Fibroblast of skin of left quadriceps (primary cell): Measurements from ENCODE around the gene LRP1-AS.

ENCODE experiments used
- DNase-seq, 2 experiments: peaks; one replicate each; pipeline ENCODE4 v3.0.0-alpha.2; 2013; ENCODE audit warnings: low read depth in 2 of 2

Gene LRP1-AS

DNA sequence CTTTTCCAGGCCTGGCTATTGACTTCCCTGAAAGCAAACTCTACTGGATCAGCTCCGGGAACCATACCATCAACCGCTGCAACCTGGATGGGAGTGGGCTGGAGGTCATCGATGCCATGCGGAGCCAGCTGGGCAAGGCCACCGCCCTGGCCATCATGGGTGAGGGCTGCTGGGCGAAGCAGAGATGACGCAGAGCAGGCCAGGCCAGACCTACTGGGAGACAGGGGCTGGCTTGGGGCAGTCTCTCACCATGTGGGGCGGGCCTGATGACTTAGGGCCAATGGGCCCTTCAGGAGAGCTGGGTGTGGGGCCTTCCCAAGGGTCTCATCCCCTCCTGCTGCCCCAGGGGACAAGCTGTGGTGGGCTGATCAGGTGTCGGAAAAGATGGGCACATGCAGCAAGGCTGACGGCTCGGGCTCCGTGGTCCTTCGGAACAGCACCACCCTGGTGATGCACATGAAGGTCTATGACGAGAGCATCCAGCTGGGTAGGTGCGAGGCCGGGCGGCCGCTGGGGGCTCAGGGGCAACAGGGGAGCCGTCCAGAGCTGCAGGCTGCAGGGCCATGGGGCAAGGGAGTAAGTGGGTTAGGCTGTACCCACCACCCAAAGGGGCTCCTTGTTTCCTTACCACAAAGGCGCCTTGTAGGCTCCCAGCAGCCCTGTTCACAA, 33.0 kb upstream of the LRP1-AS start:
- no peak for DNase-seq

DNA sequence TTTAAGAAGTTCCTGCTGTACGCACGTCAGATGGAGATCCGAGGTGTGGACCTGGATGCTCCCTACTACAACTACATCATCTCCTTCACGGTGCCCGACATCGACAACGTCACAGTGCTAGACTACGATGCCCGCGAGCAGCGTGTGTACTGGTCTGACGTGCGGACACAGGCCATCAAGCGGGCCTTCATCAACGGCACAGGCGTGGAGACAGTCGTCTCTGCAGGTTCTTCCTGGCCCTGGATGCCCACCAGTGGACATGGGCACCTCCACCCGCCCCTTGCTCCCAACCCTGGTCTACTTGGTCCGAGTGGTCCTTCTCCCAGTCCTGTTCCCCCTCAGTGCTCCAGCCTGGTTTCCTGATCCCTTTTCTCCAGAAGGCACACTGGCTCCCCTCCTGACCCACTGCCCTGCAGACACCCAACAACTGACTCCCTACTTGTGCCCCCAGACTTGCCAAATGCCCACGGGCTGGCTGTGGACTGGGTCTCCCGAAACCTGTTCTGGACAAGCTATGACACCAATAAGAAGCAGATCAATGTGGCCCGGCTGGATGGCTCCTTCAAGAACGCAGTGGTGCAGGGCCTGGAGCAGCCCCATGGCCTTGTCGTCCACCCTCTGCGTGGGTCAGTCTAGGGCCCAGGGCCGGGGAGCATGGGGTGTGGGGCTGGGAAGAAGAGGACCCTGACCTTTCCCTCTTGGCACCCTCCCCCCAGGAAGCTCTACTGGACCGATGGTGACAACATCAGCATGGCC, 32.1 kb upstream of the LRP1-AS start:
- no peak for DNase-seq

DNA sequence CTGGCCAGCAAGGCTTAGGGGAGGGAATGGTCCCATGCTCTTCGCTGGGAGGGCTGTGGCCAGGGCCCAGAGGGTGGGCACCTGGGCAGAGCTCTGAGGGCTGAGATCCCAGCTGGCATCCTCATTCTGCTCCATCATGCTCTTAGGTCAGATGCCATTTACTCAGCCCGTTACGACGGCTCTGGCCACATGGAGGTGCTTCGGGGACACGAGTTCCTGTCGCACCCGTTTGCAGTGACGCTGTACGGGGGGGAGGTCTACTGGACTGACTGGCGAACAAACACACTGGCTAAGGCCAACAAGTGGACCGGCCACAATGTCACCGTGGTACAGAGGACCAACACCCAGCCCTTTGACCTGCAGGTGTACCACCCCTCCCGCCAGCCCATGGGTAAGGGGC, 30.8 kb upstream of the LRP1-AS start:
- no peak for DNase-seq

DNA sequence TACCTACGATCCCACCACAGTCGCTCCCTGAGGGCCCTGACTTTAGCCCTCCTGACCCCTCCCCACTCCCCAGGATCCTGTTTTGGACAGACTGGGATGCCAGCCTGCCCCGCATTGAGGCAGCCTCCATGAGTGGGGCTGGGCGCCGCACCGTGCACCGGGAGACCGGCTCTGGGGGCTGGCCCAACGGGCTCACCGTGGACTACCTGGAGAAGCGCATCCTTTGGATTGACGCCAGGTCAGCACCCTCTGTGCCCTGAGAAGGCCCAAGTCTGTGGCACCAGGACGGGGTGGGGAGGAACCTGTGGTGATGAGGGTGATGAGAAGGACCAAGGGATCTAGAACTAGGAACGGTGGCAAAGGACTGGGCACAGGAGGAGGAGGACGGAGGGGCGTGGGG, 29.9 kb upstream of the LRP1-AS start:
- no peak for DNase-seq

DNA sequence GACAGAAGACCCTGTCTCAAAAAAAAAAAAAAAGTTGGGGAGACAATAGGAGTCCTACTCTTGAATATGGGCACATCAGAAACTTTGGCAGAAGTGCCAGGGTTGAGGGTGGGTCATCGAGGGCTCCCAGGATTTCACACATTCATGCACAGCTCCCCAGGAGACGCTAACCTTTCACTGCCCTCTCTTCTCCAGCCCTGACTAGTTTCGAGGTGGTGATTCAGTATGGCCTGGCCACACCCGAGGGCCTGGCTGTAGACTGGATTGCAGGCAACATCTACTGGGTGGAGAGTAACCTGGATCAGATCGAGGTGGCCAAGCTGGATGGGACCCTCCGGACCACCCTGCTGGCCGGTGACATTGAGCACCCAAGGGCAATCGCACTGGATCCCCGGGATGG, 29.4 kb upstream of the LRP1-AS start:
- DNase-seq, result no peak

DNA sequence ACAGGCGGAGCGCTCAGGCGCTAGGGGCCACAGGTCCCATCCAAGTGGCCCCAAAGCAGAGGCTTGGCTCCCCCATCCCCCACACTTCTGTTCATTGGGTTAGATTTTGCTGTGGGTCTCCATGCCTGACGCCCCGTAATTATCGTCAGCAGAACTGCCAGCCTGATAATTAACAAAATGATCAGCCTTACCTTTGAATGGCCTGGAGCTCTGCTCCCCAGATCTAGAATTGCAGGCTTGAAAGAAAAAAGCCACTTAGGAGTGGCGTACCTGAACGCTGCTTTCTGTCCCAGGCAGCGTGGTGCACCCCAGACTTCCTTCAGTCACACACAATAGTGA, 28.7 kb upstream of the LRP1-AS start:
- DNase-seq, result no peak

DNA sequence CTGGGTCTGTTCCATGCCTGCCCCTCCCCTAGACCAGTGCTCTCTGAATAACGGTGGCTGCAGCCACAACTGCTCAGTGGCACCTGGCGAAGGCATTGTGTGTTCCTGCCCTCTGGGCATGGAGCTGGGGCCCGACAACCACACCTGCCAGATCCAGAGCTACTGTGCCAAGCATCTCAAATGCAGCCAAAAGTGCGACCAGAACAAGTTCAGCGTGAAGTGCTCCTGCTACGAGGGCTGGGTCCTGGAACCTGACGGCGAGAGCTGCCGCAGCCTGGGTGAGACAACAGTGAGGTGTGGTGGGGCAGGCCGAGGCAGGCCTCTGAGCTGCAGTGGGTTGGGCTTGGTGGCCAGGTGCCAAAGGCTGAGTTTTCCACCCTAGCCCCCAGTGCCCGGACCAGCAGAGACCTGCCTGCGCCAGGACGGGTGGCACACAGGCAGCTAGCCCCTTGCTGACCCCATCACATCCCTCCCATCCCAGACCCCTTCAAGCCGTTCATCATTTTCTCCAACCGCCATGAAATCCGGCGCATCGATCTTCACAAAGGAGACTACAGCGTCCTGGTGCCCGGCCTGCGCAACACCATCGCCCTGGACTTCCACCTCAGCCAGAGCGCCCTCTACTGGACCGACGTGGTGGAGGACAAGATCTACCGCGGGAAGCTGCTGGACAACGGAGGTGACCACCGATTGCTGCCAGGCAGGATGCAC, 28.2 kb upstream of the LRP1-AS start:
- DNase-seq, result no peak

DNA sequence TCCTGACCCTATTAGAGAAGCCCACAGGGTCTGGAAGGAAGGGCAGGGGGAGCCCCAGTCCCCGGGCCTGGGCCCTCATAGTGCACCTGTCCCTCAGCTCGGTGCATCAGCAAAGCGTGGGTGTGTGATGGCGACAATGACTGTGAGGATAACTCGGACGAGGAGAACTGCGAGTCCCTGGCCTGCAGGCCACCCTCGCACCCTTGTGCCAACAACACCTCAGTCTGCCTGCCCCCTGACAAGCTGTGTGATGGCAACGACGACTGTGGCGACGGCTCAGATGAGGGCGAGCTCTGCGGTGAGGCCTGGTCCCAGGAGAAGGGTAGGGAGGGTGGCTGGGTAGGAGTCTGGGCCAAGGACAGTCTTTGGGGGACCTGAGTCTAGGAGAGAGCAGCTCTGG, 26.3 kb upstream of the LRP1-AS start:
- no peak for DNase-seq

DNA sequence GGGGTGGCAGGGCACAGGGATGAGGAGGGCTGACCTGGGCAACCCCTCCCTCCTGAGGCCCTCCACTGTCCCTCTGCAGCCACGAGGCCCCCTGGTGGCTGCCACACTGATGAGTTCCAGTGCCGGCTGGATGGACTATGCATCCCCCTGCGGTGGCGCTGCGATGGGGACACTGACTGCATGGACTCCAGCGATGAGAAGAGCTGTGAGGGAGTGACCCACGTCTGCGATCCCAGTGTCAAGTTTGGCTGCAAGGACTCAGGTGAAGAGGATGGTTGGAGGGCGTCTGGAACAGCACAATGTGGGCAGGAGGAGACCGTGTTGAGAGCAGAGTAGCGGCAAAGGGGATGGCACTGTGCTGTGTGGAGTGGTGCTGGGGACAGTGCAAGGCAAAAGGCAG, 25.7 kb upstream of the LRP1-AS start:
- no peak for DNase-seq

DNA sequence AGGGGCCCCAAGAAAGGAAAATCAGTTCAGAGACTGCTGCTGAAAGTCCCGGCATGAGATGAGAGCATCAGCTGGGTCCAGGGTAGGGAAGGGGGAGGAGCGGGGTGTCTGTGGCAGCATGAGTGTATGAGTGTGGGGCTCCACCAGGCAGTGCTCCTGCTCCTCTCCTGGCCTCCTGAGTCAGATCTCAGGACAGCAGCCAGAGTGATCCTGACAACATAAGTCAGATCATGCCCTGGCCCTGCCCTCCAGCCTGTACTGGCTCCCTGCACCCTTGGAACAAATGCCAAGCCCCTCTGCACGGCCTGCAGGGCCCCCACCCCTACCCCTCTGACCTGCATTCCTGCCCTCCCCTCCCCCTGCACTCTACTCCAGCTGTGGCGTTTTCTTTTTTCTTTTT, 24.2 kb upstream of the LRP1-AS start:
- peak in 1 of 2 experiments; percentile 21 for DNase-seq

DNA sequence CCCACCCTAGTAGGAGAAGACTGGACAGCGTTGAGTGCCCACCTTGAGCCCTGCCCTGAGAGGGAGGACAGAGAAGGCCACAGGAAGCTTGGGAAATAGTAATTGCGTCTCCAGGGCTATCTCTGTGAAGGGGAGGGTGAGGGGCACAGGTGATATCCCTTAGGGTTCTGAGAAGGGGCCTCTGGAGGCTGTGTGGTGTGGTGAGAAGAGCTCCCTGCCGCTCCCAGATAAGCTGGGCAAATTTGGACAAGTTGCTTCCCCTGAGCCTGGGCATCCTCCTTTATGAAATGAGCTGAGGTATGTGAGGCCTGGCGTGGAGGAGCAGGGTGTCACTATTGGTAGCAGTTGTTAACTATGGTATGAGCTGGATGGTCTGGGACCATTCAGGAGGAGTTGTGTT, 23.5 kb upstream of the LRP1-AS start:
- no peak for DNase-seq

DNA sequence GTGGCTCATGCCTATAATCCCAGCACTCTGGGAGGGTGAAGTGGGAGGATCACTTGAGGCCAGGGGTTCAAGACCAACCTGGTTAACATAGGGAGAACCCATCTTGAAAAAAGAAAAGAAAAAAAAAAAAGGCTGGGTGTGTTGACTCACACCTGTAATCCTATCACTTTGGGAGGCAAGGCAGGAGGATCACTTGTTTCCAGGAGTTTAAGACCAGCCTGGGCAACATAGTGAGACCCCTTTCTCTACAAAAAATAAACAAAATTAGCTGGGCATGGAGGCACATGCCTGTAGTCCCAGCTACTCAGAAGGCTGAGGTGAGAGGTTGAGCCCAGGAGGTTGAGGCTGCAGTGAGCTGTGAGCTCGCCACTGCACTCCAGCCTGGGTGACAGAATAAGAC, 23.0 kb upstream of the LRP1-AS start:
- DNase-seq, result no peak

DNA sequence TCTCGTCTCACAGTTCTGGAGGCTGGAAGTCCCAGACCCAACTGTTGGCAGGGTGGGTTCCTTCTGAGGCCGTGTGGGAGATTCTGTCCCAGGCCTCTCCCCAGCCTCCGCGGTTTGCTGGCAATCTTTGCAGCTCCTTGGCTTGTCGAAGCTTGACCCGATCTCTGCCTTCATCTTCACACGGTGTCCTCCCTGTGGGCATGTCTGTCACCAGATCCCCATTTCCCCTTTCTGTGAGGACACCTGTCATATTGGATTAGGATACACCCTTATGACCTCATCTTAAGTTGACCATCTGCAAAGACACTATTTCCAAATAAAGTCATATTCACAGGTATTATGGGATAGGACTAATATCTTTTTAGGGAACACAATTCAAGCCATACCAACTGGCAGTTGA, 22.6 kb upstream of the LRP1-AS start:
- no peak for DNase-seq

DNA sequence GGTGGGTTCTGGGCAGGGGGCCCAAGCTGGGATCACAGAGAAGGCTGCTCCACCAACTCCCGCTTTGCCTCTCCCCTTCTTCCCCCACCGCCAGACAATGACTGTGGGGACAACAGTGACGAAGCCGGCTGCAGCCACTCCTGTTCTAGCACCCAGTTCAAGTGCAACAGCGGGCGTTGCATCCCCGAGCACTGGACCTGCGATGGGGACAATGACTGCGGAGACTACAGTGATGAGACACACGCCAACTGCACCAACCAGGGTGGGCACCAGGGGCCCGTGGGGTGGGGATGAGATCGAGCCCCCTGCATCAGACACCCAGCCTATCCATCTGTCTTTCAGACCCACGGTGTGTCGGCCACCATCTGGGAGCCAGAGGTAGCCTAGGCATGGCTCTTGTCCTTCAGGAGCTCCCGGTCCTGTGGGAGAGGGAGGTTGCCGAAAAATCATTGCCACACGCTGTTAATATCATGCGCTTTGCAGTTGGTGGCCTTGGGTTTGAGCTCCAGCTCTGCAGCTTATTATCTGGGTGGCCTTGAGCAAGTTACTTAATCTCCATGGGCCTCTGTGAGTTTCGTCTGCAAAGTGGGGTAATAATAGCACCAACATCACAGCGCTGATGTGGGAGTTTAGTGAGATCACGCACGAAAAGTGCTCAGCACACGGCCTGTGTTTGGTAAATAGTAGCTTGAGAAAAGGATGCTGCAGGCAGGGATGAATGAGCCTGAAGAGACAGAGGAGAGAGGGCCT, 21.8 kb upstream of the LRP1-AS start:
- no peak for DNase-seq

DNA sequence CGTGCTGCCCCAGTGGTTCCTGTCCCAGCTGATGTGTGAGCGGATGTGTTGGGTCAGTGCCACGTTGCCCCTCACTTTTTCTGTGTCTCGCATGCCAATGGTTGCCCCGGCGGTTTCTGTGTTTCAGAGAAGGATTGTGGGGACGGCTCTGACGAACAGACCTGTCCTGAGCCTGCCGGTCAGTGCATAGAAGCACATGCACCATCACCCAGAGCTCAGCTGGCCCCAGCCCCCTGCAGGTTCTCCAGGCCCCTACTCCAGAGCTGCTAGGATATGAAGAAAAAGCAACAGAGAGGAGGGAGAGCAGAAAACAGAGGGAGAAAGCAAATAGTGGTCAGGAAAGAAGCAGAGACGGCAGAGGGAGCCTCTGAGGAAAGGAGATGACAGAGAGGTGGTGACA, 20.6 kb upstream of the LRP1-AS start:
- DNase-seq, result no peak

DNA sequence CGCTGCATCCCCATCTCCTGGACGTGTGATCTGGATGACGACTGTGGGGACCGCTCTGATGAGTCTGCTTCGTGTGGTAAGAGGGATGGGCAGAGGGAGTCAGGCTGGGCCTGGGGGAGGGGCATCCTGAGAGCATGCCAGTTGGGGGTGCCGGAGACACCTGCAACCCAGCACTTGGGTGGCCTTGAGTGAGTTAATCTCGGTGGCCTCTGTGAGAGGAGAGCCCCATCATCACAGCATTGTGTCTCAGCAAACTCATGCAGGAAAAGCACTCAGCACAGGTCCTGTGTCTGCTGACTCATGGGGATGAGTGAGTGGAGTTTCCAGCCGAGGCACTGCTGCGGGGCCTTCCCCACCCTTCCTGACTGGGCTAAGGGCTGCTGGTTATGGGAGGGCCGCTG, 19.6 kb upstream of the LRP1-AS start:
- DNase-seq, result no peak

DNA sequence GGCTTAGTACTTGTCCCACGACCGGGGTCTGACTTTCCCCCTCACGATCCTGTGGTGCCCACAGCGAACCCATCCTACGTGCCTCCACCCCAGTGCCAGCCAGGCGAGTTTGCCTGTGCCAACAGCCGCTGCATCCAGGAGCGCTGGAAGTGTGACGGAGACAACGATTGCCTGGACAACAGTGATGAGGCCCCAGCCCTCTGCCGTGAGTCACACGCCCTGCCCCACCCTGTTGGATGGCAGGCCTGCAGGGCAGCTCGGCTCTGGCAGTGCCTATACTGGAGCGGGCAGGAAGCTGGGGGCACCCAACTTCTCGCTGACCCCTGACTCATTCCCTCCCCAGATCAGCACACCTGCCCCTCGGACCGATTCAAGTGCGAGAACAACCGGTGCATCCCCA, 18.3 kb upstream of the LRP1-AS start:
- no peak for DNase-seq

DNA sequence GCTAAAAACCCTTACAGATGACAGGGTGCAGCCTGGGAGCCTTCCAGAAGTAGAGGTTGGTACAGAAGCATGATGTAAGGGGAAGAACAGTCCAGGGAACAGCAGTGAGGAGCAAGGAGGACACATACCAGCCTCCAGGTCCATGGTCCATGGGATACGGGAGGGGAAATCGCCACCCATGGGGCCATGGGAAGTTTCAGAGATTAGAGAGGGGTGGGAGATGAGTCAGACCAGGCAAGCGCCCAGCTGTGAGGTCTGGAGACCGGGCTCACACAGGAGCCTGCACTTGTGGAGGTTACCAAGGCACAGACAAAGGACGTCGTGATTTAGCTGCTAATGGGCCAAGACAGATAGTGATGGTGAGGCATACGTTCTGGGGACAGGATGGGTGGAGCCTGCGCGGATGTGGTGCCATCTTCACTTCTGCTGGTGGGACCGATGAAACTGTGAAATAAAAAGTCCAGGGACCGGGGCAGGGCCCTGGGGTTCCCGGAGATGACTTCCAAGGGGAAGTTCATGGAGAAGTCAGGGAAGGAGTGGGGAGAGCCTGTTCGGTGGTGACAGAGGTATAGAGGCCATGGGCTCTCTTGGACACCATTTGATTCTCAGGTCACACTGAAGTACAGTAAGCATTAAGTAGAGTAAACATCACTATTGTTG, 17.7 kb upstream of the LRP1-AS start:
- no peak for DNase-seq

DNA sequence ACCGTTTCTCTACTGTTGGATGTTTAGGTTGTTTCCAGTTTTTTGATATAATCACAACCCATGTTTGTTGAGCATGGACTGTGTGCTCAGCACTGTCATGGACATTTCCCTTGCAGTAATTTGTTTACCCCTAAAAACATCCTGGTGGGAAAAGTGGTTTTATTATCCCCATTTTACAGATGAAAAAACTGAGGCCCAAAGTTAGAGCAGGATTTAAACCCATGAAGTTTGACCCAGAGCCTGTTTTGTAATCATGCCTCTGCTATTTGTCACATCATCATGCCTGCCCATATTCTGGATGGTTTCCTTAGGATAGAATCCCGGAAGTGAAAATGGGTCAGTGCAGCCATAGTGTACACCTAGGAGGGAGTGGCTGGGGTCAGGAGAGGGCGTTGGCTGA, 17.0 kb upstream of the LRP1-AS start:
- no peak for DNase-seq

DNA sequence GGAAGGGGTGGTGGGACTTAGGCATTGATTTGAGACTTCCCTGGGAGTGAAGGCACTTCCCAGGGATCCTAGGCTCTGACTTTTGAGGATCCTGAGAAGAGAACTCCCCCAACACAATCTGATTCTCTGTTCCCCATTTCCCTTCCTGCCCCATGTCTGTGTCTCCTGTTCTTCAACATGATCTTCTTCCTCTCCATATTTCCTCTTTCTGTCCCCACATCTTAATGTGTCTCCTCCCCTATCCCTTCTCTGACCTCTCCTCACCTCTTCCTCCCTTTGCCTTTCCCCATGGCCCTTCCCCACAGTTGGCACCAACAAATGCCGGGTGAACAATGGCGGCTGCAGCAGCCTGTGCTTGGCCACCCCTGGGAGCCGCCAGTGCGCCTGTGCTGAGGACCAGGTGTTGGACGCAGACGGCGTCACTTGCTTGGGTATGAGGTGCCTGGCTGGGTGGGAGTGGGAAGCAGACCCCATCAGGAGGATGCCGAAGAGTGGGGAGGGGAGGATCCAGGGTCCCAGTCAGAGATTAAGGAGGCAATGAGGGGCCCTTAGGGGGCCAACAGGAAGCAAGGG, 15.2 kb upstream of the LRP1-AS start:
- no peak for DNase-seq

DNA sequence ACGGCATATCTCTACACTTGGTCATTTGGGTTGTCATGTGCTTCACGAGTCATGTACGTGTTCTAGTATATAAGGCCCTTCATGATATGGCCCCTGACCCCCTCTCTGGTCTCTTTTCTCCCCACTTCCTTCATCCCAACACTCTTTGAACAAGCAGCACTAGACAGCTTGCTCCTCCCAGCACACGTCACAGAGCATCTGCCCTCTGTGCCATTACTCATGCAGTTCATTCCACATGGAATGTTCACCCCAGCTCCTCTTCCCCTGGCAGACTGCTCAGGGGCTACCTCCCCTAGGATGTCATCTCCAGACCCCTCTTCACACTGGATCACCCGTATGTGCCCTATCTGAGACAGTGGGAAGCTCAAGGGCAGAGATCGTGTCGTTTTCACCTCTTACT, 14.1 kb upstream of the LRP1-AS start:
- DNase-seq, result no peak

DNA sequence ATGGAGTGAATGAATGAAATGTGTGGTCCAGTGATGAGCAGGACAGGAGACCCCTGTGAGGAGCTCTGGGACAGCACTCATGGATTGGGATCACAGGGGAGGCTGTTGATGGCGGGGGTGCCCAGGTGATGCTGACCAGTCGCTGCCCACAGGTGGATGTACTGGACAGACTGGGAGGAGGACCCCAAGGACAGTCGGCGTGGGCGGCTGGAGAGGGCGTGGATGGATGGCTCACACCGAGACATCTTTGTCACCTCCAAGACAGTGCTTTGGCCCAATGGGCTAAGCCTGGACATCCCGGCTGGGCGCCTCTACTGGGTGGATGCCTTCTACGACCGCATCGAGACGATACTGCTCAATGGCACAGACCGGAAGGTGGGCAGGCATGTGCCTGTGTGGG, 13.3 kb upstream of the LRP1-AS start:
- no peak for DNase-seq
